ENCODE results near the gene RASSF5.

Gene RASSF5

GRCh38 chr1:206507284-206508129 lies at the start of gene RASSF5:
Gene RASSF5, plus strand, starts transcription at chr1:206507531. Its CDS starts 72 bp downstream, at chr1:206507603.
- no peak for TF ChIP-seq CTCF (IDR thresholded peaks at IDR 0.05; ENCODE audit: borderline replicate concordance, control extremely low read depth, extremely low read depth, insufficient read depth, missing control alignments)
- DNase-seq (ENCODE audit: low spot score), result peak; percentile 91
- in situ Hi-C loops (cut with MboI; ENCODE audit: low sequenced_read_pairs, unreplicated experiment), result no loop called here

DNA sequence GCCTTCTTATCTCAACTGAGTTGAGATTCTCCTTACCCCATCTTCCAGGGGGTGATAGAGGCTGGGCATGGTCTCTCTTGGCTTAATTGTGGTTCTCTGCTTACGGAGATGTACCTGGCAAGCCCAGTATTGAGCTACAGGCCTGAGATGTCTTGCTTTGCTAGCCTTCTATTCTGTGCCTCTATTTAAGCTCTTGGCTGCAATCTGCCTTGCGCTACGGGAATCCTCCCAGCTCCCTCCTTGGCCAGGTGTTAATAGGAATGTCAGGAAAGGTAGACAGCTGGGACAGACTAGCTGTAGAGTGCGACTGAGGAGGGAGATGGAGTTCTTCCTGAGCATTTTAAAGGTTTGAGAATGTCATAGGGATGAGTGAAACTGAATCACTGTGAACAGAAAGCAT lies 47.6 kb upstream of the RASSF5 start:
- no peak for TF ChIP-seq CTCF (IDR thresholded peaks at IDR 0.05; ENCODE audit: borderline replicate concordance, control extremely low read depth, extremely low read depth, insufficient read depth, missing control alignments)
- in situ Hi-C loops (cut with MboI; ENCODE audit: low sequenced_read_pairs, unreplicated experiment), result no loop called here
- DNase-seq (ENCODE audit: low spot score), result no peak

DNA sequence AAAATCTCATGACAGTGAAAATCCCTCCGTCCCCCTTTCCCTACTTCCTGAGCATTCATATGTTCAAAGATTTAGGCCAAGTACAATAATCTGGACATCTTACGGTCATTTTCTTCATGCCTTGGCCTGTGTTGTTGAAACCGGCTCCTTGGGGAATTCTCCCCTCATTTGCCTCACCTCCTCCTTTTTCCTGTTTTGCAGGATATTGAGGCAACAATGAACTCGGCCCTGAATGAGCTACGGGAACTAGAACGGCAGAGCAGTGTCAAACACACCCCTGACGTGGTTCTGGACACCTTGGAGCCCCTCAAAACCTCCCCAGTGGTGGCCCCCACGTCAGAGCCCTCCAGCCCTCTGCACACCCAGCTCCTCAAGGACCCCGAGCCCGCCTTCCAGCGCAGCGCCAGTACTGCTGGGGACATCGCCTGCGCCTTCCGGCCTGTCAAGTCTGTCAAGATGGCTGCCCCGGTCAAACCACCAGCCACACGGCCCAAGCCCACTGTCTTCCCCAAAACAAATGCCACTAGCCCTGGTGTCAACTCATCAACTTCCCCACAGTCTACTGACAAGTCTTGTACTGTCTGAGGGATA lies 46.4 kb upstream of the RASSF5 start:
- in situ Hi-C loops (cut with MboI; ENCODE audit: low sequenced_read_pairs, unreplicated experiment), result no loop called here
- DNase-seq (ENCODE audit: low spot score), result no peak
- no peak for TF ChIP-seq CTCF (IDR thresholded peaks at IDR 0.05; ENCODE audit: borderline replicate concordance, control extremely low read depth, extremely low read depth, insufficient read depth, missing control alignments)

GRCh38 chr1:206461602-206462455 lies 45.5 kb upstream of the RASSF5 start:
- peak; percentile 83 for DNase-seq (ENCODE audit: low spot score)
- peak; percentile 72 for TF ChIP-seq CTCF (IDR thresholded peaks at IDR 0.05; ENCODE audit: borderline replicate concordance, control extremely low read depth, extremely low read depth, insufficient read depth, missing control alignments)
- in situ Hi-C loops (cut with MboI; ENCODE audit: low sequenced_read_pairs, unreplicated experiment), result no loop called here

- no peak for DNase-seq (ENCODE audit: low spot score)
- no peak for TF ChIP-seq CTCF (IDR thresholded peaks at IDR 0.05; ENCODE audit: borderline replicate concordance, control extremely low read depth, extremely low read depth, insufficient read depth, missing control alignments)
- in situ Hi-C loops (cut with MboI; ENCODE audit: low sequenced_read_pairs, unreplicated experiment), result no loop called here
These were observed 44.2 kb upstream of the RASSF5 start for GRCh38 chr1:206463137-206463536.

DNA sequence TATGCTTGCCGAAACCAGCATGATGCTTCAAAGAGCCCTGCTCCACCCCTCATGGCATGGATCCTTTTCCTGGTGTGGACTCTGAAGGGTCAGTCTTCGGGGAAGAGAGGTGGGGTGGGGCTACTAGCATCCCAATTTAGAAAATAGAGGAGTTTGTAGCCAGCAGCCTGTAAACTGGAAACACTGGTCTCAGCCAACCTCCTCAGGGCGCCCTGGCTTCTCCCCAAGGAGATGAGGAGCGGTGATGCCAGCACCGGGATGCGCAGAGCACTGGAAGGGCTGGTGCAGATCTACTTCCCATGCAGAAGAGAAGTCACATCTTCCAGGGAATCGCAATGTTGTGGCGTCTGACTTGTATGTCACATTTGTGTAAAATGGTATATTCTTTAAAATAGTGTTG lies 43.4 kb upstream of the RASSF5 start:
- no peak for TF ChIP-seq CTCF (IDR thresholded peaks at IDR 0.05; ENCODE audit: borderline replicate concordance, control extremely low read depth, extremely low read depth, insufficient read depth, missing control alignments)
- no peak for DNase-seq (ENCODE audit: low spot score)
- in situ Hi-C loops (cut with MboI; ENCODE audit: low sequenced_read_pairs, unreplicated experiment), result no loop called here
